Endothelial cell (in vitro differentiated cells): ENCODE measurements around the gene HTR2B. TPM values are rescaled to one million over a fixed set of nuclear protein-coding genes. Genes with fewer than 3 reads are reported as not detected.

ENCODE experiments used
- DNase-seq: peaks from one replicate; pipeline ENCODE4 v3.0.0; 2021; ENCODE audit warnings: low spot score
- H3K27ac Mint-ChIP-seq: one replicate; pipeline ENCODE4 v1.8.0; 2021; ENCODE audit warnings: mixed read lengths, inconsistent platforms; ENCODE audit not compliant: unreplicated experiment
- H3K27me3 Mint-ChIP-seq: one replicate; pipeline ENCODE4 v1.8.0; 2021; ENCODE audit warnings: mild to moderate bottlenecking, moderate library complexity, mixed read lengths, inconsistent platforms; ENCODE audit not compliant: unreplicated experiment
- H3K36me3 Mint-ChIP-seq: one replicate; pipeline ENCODE4 v1.8.0; 2021; ENCODE audit warnings: mild to moderate bottlenecking, low read depth, mixed read lengths, inconsistent platforms; ENCODE audit not compliant: unreplicated experiment
- H3K4me1 Mint-ChIP-seq: one replicate; pipeline ENCODE4 v1.8.0; 2021; ENCODE audit warnings: mild to moderate bottlenecking, mixed read lengths, inconsistent platforms; ENCODE audit not compliant: unreplicated experiment
- H3K4me3 Mint-ChIP-seq: one replicate; pipeline ENCODE4 v1.8.0; 2021; ENCODE audit warnings: mild to moderate bottlenecking, mixed read lengths, inconsistent platforms; ENCODE audit not compliant: unreplicated experiment
- H3K9me3 Mint-ChIP-seq: one replicate; pipeline ENCODE4 v1.8.0; 2021; ENCODE audit warnings: mixed read lengths, inconsistent platforms; ENCODE audit not compliant: unreplicated experiment
- total RNA-seq: library from RNA; stranded (reverse); fragmentation: NEBNext Ultra II Directional; extraction: Animal tissue kit (Norgen Biotek cat#: 25700); gene quantifications from one replicate; pipeline ENCODE4 v1.2.1, GENCODE V29; 2021; ENCODE audit not compliant: unreplicated experiment
- TF ChIP-seq, protein P1 (sequence below): fragments of 200-600 bp; sonication (generic); IDR thresholded peaks from one replicate; pipeline ENCODE4 v1.5.0; 2021; ENCODE audit warnings: antibody characterized with exemption; ENCODE audit not compliant: unreplicated experiment

The HTR2B gene
- total RNA-seq, 1 donor from 2014 or later: 0.80 TPM

DNA sequence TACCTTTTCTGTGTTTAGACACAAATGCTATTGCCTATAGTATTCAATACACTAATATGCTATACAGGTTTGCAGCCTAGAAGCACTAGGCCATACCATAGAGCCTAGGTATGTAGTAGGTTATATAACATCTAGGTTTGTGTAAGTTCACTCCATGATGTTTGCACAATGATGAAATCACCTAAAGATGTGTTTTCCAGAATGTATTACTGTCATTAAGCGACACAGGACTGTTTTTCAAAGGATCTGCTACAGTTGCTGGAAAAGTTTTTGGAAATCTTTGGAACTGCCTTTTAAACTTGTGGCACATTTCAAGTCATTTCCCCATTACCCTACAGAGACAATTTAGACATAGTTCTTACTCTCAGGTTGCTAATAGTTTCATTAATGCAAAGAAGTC is 58.9 kb downstream of the HTR2B start:
- no peak for DNase-seq
- TF ChIP-seq, protein P1, sequence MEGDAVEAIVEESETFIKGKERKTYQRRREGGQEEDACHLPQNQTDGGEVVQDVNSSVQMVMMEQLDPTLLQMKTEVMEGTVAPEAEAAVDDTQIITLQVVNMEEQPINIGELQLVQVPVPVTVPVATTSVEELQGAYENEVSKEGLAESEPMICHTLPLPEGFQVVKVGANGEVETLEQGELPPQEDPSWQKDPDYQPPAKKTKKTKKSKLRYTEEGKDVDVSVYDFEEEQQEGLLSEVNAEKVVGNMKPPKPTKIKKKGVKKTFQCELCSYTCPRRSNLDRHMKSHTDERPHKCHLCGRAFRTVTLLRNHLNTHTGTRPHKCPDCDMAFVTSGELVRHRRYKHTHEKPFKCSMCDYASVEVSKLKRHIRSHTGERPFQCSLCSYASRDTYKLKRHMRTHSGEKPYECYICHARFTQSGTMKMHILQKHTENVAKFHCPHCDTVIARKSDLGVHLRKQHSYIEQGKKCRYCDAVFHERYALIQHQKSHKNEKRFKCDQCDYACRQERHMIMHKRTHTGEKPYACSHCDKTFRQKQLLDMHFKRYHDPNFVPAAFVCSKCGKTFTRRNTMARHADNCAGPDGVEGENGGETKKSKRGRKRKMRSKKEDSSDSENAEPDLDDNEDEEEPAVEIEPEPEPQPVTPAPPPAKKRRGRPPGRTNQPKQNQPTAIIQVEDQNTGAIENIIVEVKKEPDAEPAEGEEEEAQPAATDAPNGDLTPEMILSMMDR: no peak
- no peaks in the 10 kb centered on the region for H3K9me3 Mint-ChIP-seq
- H3K4me1 Mint-ChIP-seq: no peaks in the 10 kb centered on the region
- peaks cover 20% of the 10 kb centered on the region for H3K36me3 Mint-ChIP-seq
- no peak overlapping the region for H3K4me3 Mint-ChIP-seq
- H3K27me3 Mint-ChIP-seq: no peaks in the 10 kb centered on the region
- no peak overlapping the region for H3K27ac Mint-ChIP-seq

DNA sequence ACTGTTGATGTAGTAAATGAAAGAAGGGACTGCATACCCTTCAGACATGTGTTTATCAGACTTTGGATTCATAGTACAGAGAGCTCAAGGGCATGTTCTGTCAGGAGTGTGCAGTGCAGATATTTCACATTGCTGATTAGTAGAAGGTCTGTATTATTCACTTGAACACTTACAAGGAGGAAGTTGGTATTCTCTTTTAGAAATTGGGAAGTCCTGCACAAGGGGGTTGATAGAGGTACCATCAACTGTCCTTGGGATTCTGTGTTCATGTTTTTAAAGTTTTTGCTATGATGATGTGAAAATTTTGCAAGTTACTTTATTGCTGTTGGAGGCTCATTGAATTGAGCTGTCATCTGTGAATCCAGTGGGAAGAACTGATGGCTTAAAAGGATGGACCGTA is 61.5 kb downstream of the HTR2B start:
- no peak overlapping the region for H3K27ac Mint-ChIP-seq
- TF ChIP-seq, protein P1: no peak
- H3K9me3 Mint-ChIP-seq: no peaks in the 10 kb centered on the region
- peaks cover 8% of the 10 kb centered on the region for H3K4me1 Mint-ChIP-seq
- peaks cover 16% of the 10 kb centered on the region for H3K36me3 Mint-ChIP-seq
- no peak overlapping the region for H3K4me3 Mint-ChIP-seq
- H3K27me3 Mint-ChIP-seq: no peaks in the 10 kb centered on the region
- DNase-seq: no peak

DNA sequence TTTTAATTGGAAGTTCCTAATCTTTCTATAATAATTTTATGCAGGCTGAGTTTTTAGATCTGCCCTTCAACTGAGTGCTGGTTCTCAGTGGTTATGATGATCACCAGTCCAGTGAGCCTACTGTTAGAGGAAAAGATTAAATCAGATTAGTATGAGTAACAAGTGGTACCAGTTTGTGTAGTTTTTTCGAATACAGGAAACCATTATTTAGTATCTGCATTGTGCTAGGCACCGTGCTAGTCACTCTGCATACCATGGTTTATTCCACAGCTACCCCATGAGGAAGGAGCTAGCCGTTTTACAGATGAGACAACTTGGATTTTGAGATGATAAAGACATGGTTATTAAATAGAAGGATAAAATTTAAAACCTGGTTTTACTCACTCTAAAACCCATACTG is 62.1 kb downstream of the HTR2B start:
- TF ChIP-seq, protein P1: no peak

DNA sequence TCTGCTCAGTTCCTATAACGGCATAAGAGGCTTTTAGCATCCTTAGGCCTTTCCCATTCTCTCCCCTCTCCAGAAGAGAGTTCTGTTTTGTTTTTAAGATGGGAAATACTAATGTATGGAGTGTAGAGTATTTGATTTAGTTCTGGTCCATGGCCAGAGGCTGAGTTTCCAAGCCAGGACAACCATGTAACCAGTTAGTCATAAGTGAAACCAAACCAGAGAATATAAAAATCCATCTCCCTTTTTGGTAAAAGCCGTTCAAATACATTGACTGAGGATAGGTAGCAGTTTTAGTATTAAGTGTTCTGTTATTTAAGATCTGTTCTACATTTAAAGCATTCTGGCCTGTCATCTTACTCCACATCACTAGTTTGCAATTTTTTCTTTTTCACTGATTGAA is 65.1 kb downstream of the HTR2B start:
- Mint-ChIP-seq H3K27me3 (peaks cover 6% of the 10 kb centered on the region), H3K9me3 (no peaks in the 10 kb centered on the region), H3K27ac (no peak overlapping the region), H3K4me1 (peaks cover 17% of the 10 kb centered on the region), H3K4me3 (no peak overlapping the region), H3K36me3 (peaks cover 9% of the 10 kb centered on the region)
- no peak for DNase-seq
- TF ChIP-seq, protein P1: no peak

More for the DNA sequence above, 62.1 kb downstream of the HTR2B start:
- no peaks in the 10 kb centered on the region for H3K27me3 Mint-ChIP-seq
- DNase-seq: no peak
- H3K4me3 Mint-ChIP-seq: no peak overlapping the region
- no peaks in the 10 kb centered on the region for H3K9me3 Mint-ChIP-seq
- peaks cover 10% of the 10 kb centered on the region for H3K36me3 Mint-ChIP-seq
- H3K27ac Mint-ChIP-seq: no peak overlapping the region
- peaks cover 14% of the 10 kb centered on the region for H3K4me1 Mint-ChIP-seq

DNA sequence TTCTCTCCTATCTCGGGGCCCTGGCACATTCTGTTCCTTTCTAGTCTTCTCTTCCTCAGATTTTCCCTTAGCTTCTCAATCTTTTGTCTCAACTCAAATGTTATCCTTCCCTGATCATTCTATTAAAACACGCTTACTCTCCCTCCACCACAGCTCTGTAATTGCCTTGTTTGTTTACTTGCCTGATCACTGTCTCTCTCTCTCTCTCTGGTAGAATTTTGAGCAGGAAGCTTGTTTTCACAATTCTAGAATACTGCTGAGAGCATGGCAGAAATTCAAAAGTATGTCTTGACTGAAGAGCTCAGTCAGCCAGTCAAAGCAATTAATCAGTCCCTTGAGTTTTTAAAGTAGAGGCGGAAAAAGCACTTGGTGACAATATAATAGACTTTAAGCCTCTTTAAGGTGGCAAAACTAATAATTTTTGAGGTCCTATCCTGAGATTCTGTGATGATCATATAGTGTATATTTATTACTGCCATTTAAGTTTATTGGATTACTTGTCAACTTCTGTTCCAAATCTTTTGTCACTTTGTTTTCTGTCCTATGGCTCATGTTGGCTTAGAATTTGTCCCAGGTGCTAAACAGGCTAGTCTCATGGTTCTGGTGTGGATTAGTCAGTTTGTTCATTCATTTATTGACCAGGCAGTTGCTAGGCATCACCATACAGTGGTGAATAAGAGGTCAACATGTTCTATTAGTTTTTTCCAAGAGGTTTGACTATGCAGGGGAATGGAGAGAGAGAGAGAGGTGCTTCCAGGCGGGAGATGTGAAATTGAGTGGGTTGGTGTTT is 65.9 kb downstream of the HTR2B start:
- Mint-ChIP-seq H3K4me1 (peaks cover 17% of the 10 kb centered on the region), H3K9me3 (no peaks in the 10 kb centered on the region), H3K27me3 (peaks cover 6% of the 10 kb centered on the region), H3K27ac (peak overlapping the region; percentile 43), H3K36me3 (peaks cover 9% of the 10 kb centered on the region), H3K4me3 (peak overlapping the region; percentile 38)
- DNase-seq: no peak
- TF ChIP-seq, protein P1: no peak
